GM18868 (cell line): ENCODE measurements around the gene CNTN3.

Experiments
- ATAC-seq: cut with Tn5 transposase; IDR thresholded peaks from one replicate; pipeline ENCODE4 v1.9.1; 2021; ENCODE audit warnings: mild to moderate bottlenecking, moderate library complexity; ENCODE audit not compliant: unreplicated experiment

Gene CNTN3

GRCh38 chr3:74613060-74613459, 1.4 kb downstream of the CNTN3 start:
- no peak for ATAC-seq

GRCh38 chr3:74611206-74611605, 3.3 kb downstream of the CNTN3 start:
- no peak for ATAC-seq

- no peak for ATAC-seq
Measured at GRCh38 chr3:74607803-74608202, 6.7 kb downstream of the CNTN3 start.

GRCh38 chr3:74606996-74607395, 7.5 kb downstream of the CNTN3 start:
- no peak for ATAC-seq

GRCh38 chr3:74605437-74605836, 9.0 kb downstream of the CNTN3 start:
- ATAC-seq, result no peak

GRCh38 chr3:74603292-74603691, 11.2 kb downstream of the CNTN3 start:
- ATAC-seq, result no peak

- no peak for ATAC-seq
Measured at GRCh38 chr3:74602471-74602870, 12.0 kb downstream of the CNTN3 start.

GRCh38 chr3:74601793-74602192, 12.7 kb downstream of the CNTN3 start:
- ATAC-seq, result no peak

- ATAC-seq, result no peak
Measured at GRCh38 chr3:74599564-74599963, 14.9 kb downstream of the CNTN3 start.

GRCh38 chr3:74593152-74593551, 21.3 kb downstream of the CNTN3 start:
- no peak for ATAC-seq

GRCh38 chr3:74592359-74592758, 22.1 kb downstream of the CNTN3 start:
- no peak for ATAC-seq

GRCh38 chr3:74591946-74592345, 22.5 kb downstream of the CNTN3 start:
- no peak for ATAC-seq

GRCh38 chr3:74591342-74591741, 23.1 kb downstream of the CNTN3 start:
- ATAC-seq, result no peak

- no peak for ATAC-seq
Measured at GRCh38 chr3:74590620-74591262, 23.7 kb downstream of the CNTN3 start.

GRCh38 chr3:74584782-74585181, 29.7 kb downstream of the CNTN3 start:
- no peak for ATAC-seq

GRCh38 chr3:74582982-74583381, 31.5 kb downstream of the CNTN3 start:
- ATAC-seq, result no peak

- no peak for ATAC-seq
Measured at GRCh38 chr3:74575857-74576256, 38.6 kb downstream of the CNTN3 start.

GRCh38 chr3:74571118-74571517, 43.3 kb downstream of the CNTN3 start:
- no peak for ATAC-seq
